Neural progenitor cell (in vitro differentiated cells): ENCODE data around the gene RAB3IL1.

Experiments
- EZH2 ChIP-seq: fragments of 200-600 bp; sonication (generic); IDR thresholded peaks from 2 replicates; pipeline ENCODE4 v1.6.1; 2017; ENCODE audit warnings: antibody characterized with exemption, mild to moderate bottlenecking, moderate library complexity
- TF ChIP-seq, protein P1 (sequence below): fragments of 200-600 bp; sonication (generic); IDR thresholded peaks from 2 replicates; pipeline ENCODE4 v1.5.1; 2017; ENCODE audit warnings: antibody characterized with exemption, mild to moderate bottlenecking

GRCh38 chr11:61948505-61948904 lies 31.1 kb upstream of the RAB3IL1 start:
- TF ChIP-seq, protein P1, sequence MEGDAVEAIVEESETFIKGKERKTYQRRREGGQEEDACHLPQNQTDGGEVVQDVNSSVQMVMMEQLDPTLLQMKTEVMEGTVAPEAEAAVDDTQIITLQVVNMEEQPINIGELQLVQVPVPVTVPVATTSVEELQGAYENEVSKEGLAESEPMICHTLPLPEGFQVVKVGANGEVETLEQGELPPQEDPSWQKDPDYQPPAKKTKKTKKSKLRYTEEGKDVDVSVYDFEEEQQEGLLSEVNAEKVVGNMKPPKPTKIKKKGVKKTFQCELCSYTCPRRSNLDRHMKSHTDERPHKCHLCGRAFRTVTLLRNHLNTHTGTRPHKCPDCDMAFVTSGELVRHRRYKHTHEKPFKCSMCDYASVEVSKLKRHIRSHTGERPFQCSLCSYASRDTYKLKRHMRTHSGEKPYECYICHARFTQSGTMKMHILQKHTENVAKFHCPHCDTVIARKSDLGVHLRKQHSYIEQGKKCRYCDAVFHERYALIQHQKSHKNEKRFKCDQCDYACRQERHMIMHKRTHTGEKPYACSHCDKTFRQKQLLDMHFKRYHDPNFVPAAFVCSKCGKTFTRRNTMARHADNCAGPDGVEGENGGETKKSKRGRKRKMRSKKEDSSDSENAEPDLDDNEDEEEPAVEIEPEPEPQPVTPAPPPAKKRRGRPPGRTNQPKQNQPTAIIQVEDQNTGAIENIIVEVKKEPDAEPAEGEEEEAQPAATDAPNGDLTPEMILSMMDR: no peak
- no peak for TF ChIP-seq EZH2
